H9 (cell line): ENCODE results near the gene SNRNP35. TPM values are rescaled to one million over a fixed set of nuclear protein-coding genes. Genes with fewer than 3 reads are reported as not detected.

ENCODE experiments used
- DNase-seq: peaks from one replicate; pipeline ENCODE4 v3.0.0-alpha.2; 2017
- H2AFZ ChIP-seq: one replicate; pipeline ENCODE4 v1.6.1; 2013; ENCODE audit warnings: mild to moderate bottlenecking, low read length, control low read depth, moderate library complexity
- H2AK5ac ChIP-seq: 2 replicates; pipeline ENCODE4 v1.6.1; 2013; ENCODE audit warnings: low read length, control low read depth, mixed read lengths; ENCODE audit not compliant: insufficient read length
- H2BK120ac ChIP-seq: one replicate; pipeline ENCODE4 v1.6.1; 2013; ENCODE audit warnings: low read depth, mild to moderate bottlenecking, low read length, control low read depth, inconsistent platforms; ENCODE audit not compliant: poor library complexity, severe bottlenecking
- H2BK12ac ChIP-seq: 2 replicates; pipeline ENCODE4 v1.6.1; 2013; ENCODE audit warnings: low read length, control low read depth, mixed read lengths, low read depth; ENCODE audit not compliant: insufficient read length
- H2BK15ac ChIP-seq: 2 replicates; pipeline ENCODE4 v1.6.1; 2013; ENCODE audit warnings: low read depth, low read length, control low read depth
- H2BK20ac ChIP-seq: one replicate; pipeline ENCODE4 v1.6.1; 2013; ENCODE audit warnings: low read depth, mild to moderate bottlenecking, low read length, control low read depth, inconsistent platforms; ENCODE audit not compliant: poor library complexity, severe bottlenecking
- H2BK5ac ChIP-seq: 2 replicates; pipeline ENCODE4 v1.6.1; 2013; ENCODE audit warnings: low read length, control low read depth, mixed read lengths; ENCODE audit not compliant: insufficient read length
- H3K14ac ChIP-seq: 2 replicates; pipeline ENCODE4 v1.6.1; 2013; ENCODE audit warnings: low read length, control low read depth; ENCODE audit not compliant: insufficient read depth
- H3K18ac ChIP-seq: 2 replicates; pipeline ENCODE4 v1.6.1; 2013; ENCODE audit warnings: low read depth, mild to moderate bottlenecking, mixed read lengths, low read length, control low read depth; ENCODE audit not compliant: insufficient read length
- H3K23ac ChIP-seq: 2 replicates; pipeline ENCODE4 v1.6.1; 2013; ENCODE audit warnings: low read length, control low read depth, mixed read lengths, low read depth; ENCODE audit not compliant: insufficient read length
- H3K23me2 ChIP-seq: 2 replicates; pipeline ENCODE4 v1.6.1; 2013; ENCODE audit warnings: low read depth, mild to moderate bottlenecking, mixed read lengths, low read length, control low read depth; ENCODE audit not compliant: insufficient read length, poor library complexity, severe bottlenecking
- H3K27ac ChIP-seq: 2 replicates; pipeline ENCODE4 v1.5.1; 2013; ENCODE audit warnings: low read length, control low read depth, mixed read lengths, low read depth; ENCODE audit not compliant: insufficient read length
- H3K27me3 ChIP-seq: 2 replicates; pipeline ENCODE4 v1.6.1; 2013; ENCODE audit warnings: low read length, control low read depth, inconsistent platforms; ENCODE audit not compliant: insufficient read depth
- H3K4ac ChIP-seq: 2 replicates; pipeline ENCODE4 v1.6.1; 2013; ENCODE audit warnings: low read depth, mild to moderate bottlenecking, control low read depth, inconsistent platforms, low read length, moderate library complexity
- H3K4me1 ChIP-seq: 2 replicates; pipeline ENCODE4 v1.6.1; 2013; ENCODE audit warnings: low read length, control low read depth, inconsistent platforms; ENCODE audit not compliant: insufficient read depth
- H3K4me2 ChIP-seq: 2 replicates; pipeline ENCODE4 v1.6.1; 2013; ENCODE audit warnings: low read length, control low read depth, mixed read lengths; ENCODE audit not compliant: insufficient read length, insufficient read depth
- H3K56ac ChIP-seq: 2 replicates; pipeline ENCODE4 v1.6.1; 2013; ENCODE audit warnings: low read depth, mild to moderate bottlenecking, mixed read lengths, low read length, control low read depth; ENCODE audit not compliant: insufficient read length
- H3K79me1 ChIP-seq: 2 replicates; pipeline ENCODE4 v1.6.1; 2013; ENCODE audit warnings: low read depth, mild to moderate bottlenecking, moderate library complexity, low read length, control low read depth, inconsistent platforms; ENCODE audit not compliant: insufficient read depth, poor library complexity, severe bottlenecking
- H3K79me2 ChIP-seq: 2 replicates; pipeline ENCODE4 v1.6.1; 2013; ENCODE audit warnings: low read length, control low read depth, inconsistent platforms; ENCODE audit not compliant: insufficient read depth
- H3K9ac ChIP-seq: 2 replicates; pipeline ENCODE4 v1.6.1; 2013; ENCODE audit warnings: low read length, control low read depth, mixed read lengths; ENCODE audit not compliant: insufficient read length; ENCODE audit errors: extremely low read depth
- H3K9me3 ChIP-seq: one replicate; pipeline ENCODE4 v1.6.1; 2013; ENCODE audit warnings: low read depth, low read length, inconsistent platforms; ENCODE audit not compliant: control insufficient read depth
- H3T11ph ChIP-seq: one replicate; pipeline ENCODE4 v1.6.1; 2013; ENCODE audit warnings: mild to moderate bottlenecking, low read length, control low read depth, inconsistent platforms
- H4K20me1 ChIP-seq: one replicate; pipeline ENCODE4 v1.6.1; 2013; ENCODE audit not compliant: control insufficient read depth, insufficient read length, insufficient read depth
- H4K5ac ChIP-seq: 2 replicates; pipeline ENCODE4 v1.6.1; 2013; ENCODE audit warnings: low read depth, mild to moderate bottlenecking, mixed read lengths, low read length, control low read depth; ENCODE audit not compliant: insufficient read length
- H4K8ac ChIP-seq: replicated peaks from 2 replicates; pipeline ENCODE4 v1.6.1; 2013; ENCODE audit warnings: low read length, control low read depth, mixed read lengths, low read depth; ENCODE audit not compliant: insufficient read length
- H4K91ac ChIP-seq: 2 replicates; pipeline ENCODE4 v1.6.1; 2013; ENCODE audit warnings: low read depth, mild to moderate bottlenecking, moderate library complexity, mixed read lengths, low read length, control low read depth; ENCODE audit not compliant: insufficient read length
- H3K27ac Mint-ChIP-seq, 3 experiments: 2 replicates in 2 of 3; 3 replicates in 1 of 3; pipeline ENCODE4 v1.8.0; 2020 to 2021; ENCODE audit warnings: mixed read lengths in 3 of 3, mild to moderate bottlenecking in 1 of 3, moderate library complexity in 1 of 3
- H3K27me3 Mint-ChIP-seq: 2 replicates; pipeline ENCODE4 v1.8.0; 2021; ENCODE audit warnings: low read depth, mild to moderate bottlenecking, moderate library complexity, mixed read lengths
- H3K36me3 Mint-ChIP-seq, 3 experiments: 2 replicates in 2 of 3; 3 replicates in 1 of 3; pipeline ENCODE4 v1.8.0; 2020 to 2021; ENCODE audit warnings: low read depth in 3 of 3, mixed read lengths in 3 of 3; ENCODE audit not compliant: insufficient read depth in 1 of 3
- H3K4me1 Mint-ChIP-seq, 2 experiments: 2 replicates each; pipeline ENCODE4 v1.8.0; 2020; ENCODE audit warnings: mixed read lengths in 2 of 2
- H3K4me3 Mint-ChIP-seq, 2 experiments: 2 replicates in 1 of 2; 3 replicates in 1 of 2; pipeline ENCODE4 v1.8.0; 2020 to 2021; ENCODE audit warnings: mild to moderate bottlenecking in 2 of 2, mixed read lengths in 2 of 2, moderate library complexity in 1 of 2
- H3K9me3 Mint-ChIP-seq, 2 experiments: 2 replicates in 1 of 2; 3 replicates in 1 of 2; pipeline ENCODE4 v1.8.0; 2020; ENCODE audit warnings: mild to moderate bottlenecking in 2 of 2, mixed read lengths in 2 of 2, moderate library complexity in 1 of 2
- CTCF ChIP-seq: fragments of 200-600 bp; sonication (generic); conservative IDR thresholded peaks from 3 replicates; pipeline ENCODE4 v1.8.0; 2021; ENCODE audit warnings: antibody characterized with exemption, mild to moderate bottlenecking
- WGBS: extraction: QIAGEN DNeasy Blood & Tissue Kit; methylation state at CpG from one replicate; pipeline ENCODE4 v1.1.7; 2013; ENCODE audit warnings: missing lambda C conversion rate, low lambda C conversion rate, mixed read lengths; ENCODE audit not compliant: insufficient read length; ENCODE audit errors: extremely low coverage; 5-methylcytosine and 5-hydroxymethylcytosine counted together
- total RNA-seq: library from RNA; stranded (reverse); gene quantifications from 2 replicates; pipeline ENCODE4 v1.2.1, GENCODE V29; 2021

Gene SNRNP35
- total RNA-seq, 1 experiment from 2014 or later, result 16.3 TPM

DNA sequence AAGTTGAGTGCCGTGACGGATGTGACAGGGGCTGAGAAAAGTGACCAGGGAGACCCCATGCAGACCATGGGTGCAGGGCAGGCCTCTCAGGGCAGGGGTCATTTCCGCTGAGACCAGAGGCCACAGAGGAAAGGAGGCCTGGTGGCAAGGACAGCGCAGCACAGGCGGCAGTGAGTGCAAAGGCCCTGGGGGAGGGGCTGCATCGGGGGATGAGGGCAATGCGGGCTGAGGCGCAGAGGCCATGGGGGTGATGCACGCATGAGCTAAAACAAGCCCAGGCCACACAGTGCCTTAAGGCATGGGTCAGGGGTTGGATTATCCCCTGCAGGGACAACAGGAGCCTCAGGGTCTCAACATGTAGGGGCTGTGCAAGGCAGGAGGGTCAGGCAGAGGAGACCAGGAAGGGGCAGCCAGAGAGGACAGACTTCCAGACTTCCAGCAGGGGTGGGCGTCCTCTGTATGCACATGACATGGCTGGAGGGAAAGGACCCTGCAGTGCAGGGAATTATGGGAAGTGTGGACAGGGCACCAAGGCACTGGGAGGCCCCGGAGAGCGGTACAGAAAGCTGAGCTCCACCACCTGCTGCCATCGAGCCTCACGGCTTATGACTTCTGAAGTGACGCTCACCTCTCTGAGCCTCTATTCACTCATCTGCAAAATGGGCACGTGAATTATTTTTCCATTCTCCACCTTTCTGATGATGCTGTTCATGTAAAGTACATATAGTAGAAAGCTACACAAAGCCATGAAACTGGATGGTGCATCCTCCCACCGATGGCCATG lies 48.3 kb downstream of the SNRNP35 start:
- no peaks in the 10 kb centered on the region; the same call in 1 of the 2 replicates for H3K27me3 Mint-ChIP-seq
- no peak overlapping the region for H2AFZ ChIP-seq
- no peak overlapping the region for H3K9ac ChIP-seq
- no peak overlapping the region for H2AK5ac ChIP-seq
- H3K27ac ChIP-seq, result no peak overlapping the region
- H3K79me1 ChIP-seq, result no peaks in the 10 kb centered on the region
- H3K9me3 ChIP-seq, result no peaks in the 10 kb centered on the region
- no peaks in the 10 kb centered on the region for H4K20me1 ChIP-seq
- H2BK120ac ChIP-seq, result no peak overlapping the region
- no peak overlapping the region for H3K4me3 Mint-ChIP-seq
- H2BK20ac ChIP-seq, result no peak overlapping the region
- H3K27me3 ChIP-seq, result no peaks in the 10 kb centered on the region
- no peaks in the 10 kb centered on the region for H3K4me1 Mint-ChIP-seq
- H3K56ac ChIP-seq, result no peak overlapping the region
- DNase-seq, result no peak
- no peak overlapping the region for H4K91ac ChIP-seq
- no peak overlapping the region for H4K5ac ChIP-seq
- no peak overlapping the region for H4K8ac ChIP-seq
- H3K14ac ChIP-seq, result no peak overlapping the region
- H3K36me3 Mint-ChIP-seq, result peaks cover 0 to 6% (median 4%) of the 10 kb centered on the region in 3 experiments; a peak in 3 of 7 replicates
- H2BK15ac ChIP-seq, result no peak overlapping the region
- H3K18ac ChIP-seq, result no peak overlapping the region
- H2BK12ac ChIP-seq, result no peak overlapping the region
- WGBS, result no CpG with 5 or more reads among the region's 17 CpGs
- H3K4ac ChIP-seq, result no peak overlapping the region
- H3K4me2 ChIP-seq, result no peak overlapping the region
- H3K79me2 ChIP-seq, result no peaks in the 10 kb centered on the region
- H2BK5ac ChIP-seq, result no peak overlapping the region
- no peaks in the 10 kb centered on the region for H3K23me2 ChIP-seq
- TF ChIP-seq CTCF, result no peak
- no peaks in the 10 kb centered on the region; a peak in 1 of 5 replicates for H3K9me3 Mint-ChIP-seq
- H3K27ac Mint-ChIP-seq, result no peak overlapping the region
- H3T11ph ChIP-seq, result no peak overlapping the region
- no peaks in the 10 kb centered on the region for H3K4me1 ChIP-seq
- H3K23ac ChIP-seq, result no peak overlapping the region
